Measurements from ENCODE around the gene MAML1.
"Not testable (repeated sequence)": the region's sequence is repeated elsewhere in the genome, so short reads cannot be mapped to it uniquely, and the experiment has no call there.

Gene MAML1

GRCh38 chr5:179732918-179733771, 523 bp downstream of the MAML1 start:
- DNase-seq (ENCODE audit: low read depth in 2 of 2), result peak in 1 of 2 donors; percentile 30

- no peak for DNase-seq (ENCODE audit: low read depth in 2 of 2)
These were observed 1.1 kb downstream of the MAML1 start for GRCh38 chr5:179733772-179734126.

- no peak for DNase-seq (ENCODE audit: low read depth in 2 of 2)
These were observed 2.0 kb downstream of the MAML1 start for GRCh38 chr5:179734536-179735164.

- DNase-seq (ENCODE audit: low read depth in 2 of 2), result no peak
These were observed 6.1 kb downstream of the MAML1 start for GRCh38 chr5:179738742-179739141.

- not testable (repeated sequence) for DNase-seq (ENCODE audit: low read depth in 2 of 2)
These were observed 11.5 kb downstream of the MAML1 start for GRCh38 chr5:179744106-179744505.

GRCh38 chr5:179746872-179747271, 14.2 kb downstream of the MAML1 start:
- DNase-seq (ENCODE audit: low read depth in 2 of 2), result no peak

GRCh38 chr5:179747811-179748210, 15.2 kb downstream of the MAML1 start:
- DNase-seq (ENCODE audit: low read depth in 2 of 2), result no peak

GRCh38 chr5:179749857-179750508, 17.4 kb downstream of the MAML1 start:
- DNase-seq (ENCODE audit: low read depth in 2 of 2), result no peak

GRCh38 chr5:179753971-179754370, 21.3 kb downstream of the MAML1 start:
- DNase-seq (ENCODE audit: low read depth in 2 of 2), result no peak

- DNase-seq (ENCODE audit: low read depth in 2 of 2), result no peak
These were observed 22.4 kb downstream of the MAML1 start for GRCh38 chr5:179755022-179755421.

GRCh38 chr5:179758955-179759354, 26.3 kb downstream of the MAML1 start:
- no peak for DNase-seq (ENCODE audit: low read depth in 2 of 2)

GRCh38 chr5:179759581-179760551, 27.2 kb downstream of the MAML1 start:
- peak in 1 of 2 donors; percentile 11 for DNase-seq (ENCODE audit: low read depth in 2 of 2)

- DNase-seq (ENCODE audit: low read depth in 2 of 2), result no peak
These were observed 29.6 kb downstream of the MAML1 start for GRCh38 chr5:179762079-179762780.

GRCh38 chr5:179762781-179763176, 30.2 kb downstream of the MAML1 start:
- no peak for DNase-seq (ENCODE audit: low read depth in 2 of 2)

- DNase-seq (ENCODE audit: low read depth in 2 of 2), result no peak
These were observed 30.8 kb downstream of the MAML1 start for GRCh38 chr5:179763215-179763945.

- DNase-seq (ENCODE audit: low read depth in 2 of 2), result no peak
These were observed 31.4 kb downstream of the MAML1 start for GRCh38 chr5:179764056-179764455.

- DNase-seq (ENCODE audit: low read depth in 2 of 2), result no peak
These were observed 32.8 kb downstream of the MAML1 start for GRCh38 chr5:179765400-179765799.

GRCh38 chr5:179766021-179766725, 33.6 kb downstream of the MAML1 start:
- no peak for DNase-seq (ENCODE audit: low read depth in 2 of 2)

GRCh38 chr5:179766726-179767455, 34.3 kb downstream of the MAML1 start:
- DNase-seq (ENCODE audit: low read depth in 2 of 2), result no peak
